ENCODE results near the gene STOX2.

STOX2 gene

DNA sequence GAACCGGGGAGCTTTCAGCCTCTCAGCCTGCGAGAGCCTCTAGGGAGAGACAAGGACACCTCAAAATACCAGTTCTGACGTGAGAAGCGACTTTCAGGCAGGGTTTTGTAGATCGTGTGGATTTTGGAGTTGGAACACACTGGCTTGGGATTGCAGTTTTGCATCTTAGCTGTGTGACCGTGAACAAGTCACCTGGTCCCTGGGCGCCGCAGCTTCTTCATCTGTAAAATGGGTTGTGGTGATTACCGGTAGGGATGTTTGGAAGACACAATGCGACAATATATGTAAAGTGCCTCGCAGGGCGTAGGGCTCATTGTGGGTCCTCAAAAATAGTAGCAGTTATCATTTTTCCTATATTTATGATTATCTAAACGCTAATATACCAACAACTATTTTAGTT is 43.7 kb upstream of the STOX2 start:
- POLR2A ChIA-PET: no interaction called here
- DNase-seq (ENCODE audit: extremely low spot score): no peak
- no peak for TF ChIP-seq FOXK2 (IDR thresholded peaks at IDR 0.05)
- TF ChIP-seq SP1 (IDR thresholded peaks at IDR 0.05): no peak
- TF ChIP-seq ARNT (IDR thresholded peaks at IDR 0.05): no peak
- CTCF ChIA-PET: no interaction called here

DNA sequence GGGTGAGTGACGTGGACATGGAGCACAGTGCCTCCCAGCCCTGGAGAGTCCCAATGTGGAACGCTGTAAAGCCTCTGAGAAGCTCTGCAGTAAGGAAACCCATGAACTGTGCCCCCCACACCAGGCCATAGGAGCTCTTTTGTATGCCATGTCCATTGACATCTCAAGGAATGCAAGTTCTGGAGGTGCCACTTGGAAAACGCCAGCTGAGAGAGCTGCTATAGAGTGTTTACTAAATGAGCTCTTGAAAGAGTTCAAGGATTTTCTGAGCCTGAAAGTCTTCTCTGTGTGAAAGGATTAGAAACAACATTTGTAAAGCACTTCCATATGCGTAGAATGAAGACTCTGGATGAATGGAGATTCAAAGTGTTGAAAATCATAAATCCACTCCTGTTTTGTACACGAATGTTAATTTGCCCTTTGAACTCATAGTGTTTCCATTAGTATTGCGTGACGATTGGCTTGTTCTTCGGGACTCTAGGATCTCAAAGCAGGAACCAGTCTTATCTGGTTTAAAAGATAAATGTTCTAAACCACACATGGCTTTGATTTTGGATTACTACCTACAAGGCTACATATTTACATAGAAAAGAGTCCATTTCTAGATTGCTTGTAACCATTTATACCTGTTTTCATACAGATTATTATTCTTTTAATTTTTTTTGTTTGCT is 41.8 kb upstream of the STOX2 start:
- TF ChIP-seq HDGF (IDR thresholded peaks at IDR 0.05; ENCODE audit: borderline replicate concordance) (no peak), SP1 (IDR thresholded peaks at IDR 0.05) (no peak)
- DNase-seq (ENCODE audit: extremely low spot score): no peak
- POLR2A ChIA-PET: no interaction called here
- CTCF ChIA-PET: interaction anchor here (0.6 kb wide), 1 partner anchor 302 kb away, joined by 3 read pairs; no protein-coding TSS in a partner anchor

DNA sequence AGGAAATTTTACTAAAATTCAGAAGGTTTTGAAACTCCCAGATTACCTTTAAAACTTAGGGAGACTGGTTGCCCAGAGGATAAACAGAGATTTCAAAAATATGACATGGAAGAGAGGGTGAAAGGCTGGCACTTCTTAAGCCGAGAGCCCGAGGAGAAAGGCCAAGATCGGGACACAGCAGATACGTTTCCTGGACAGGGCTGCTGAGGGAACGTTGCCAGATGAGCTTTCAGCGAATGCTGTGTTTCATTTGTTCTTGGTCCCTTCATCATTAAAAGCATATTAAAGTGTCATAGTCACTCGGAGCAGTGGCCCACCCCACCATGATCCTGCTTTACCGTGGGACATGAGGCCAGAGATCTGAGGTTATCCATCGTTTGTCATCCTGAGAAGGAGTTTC is 37.9 kb upstream of the STOX2 start:
- no peak for DNase-seq (ENCODE audit: extremely low spot score)
- POLR2A ChIA-PET: no interaction called here
- no peak for TF ChIP-seq ARNT (IDR thresholded peaks at IDR 0.05)
- no peak for TF ChIP-seq ZNF384 (IDR thresholded peaks at IDR 0.05)
- TF ChIP-seq FOXM1 (IDR thresholded peaks at IDR 0.05; ENCODE audit: borderline replicate concordance): no peak
- no peak for TF ChIP-seq L3MBTL2 (conservative IDR thresholded peaks at IDR 0.05)
- TF ChIP-seq, protein P1, sequence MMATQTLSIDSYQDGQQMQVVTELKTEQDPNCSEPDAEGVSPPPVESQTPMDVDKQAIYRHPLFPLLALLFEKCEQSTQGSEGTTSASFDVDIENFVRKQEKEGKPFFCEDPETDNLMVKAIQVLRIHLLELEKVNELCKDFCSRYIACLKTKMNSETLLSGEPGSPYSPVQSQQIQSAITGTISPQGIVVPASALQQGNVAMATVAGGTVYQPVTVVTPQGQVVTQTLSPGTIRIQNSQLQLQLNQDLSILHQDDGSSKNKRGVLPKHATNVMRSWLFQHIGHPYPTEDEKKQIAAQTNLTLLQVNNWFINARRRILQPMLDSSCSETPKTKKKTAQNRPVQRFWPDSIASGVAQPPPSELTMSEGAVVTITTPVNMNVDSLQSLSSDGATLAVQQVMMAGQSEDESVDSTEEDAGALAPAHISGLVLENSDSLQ (IDR thresholded peaks at IDR 0.05): no peak
- TF ChIP-seq CTBP1 (IDR thresholded peaks at IDR 0.05; ENCODE audit: borderline replicate concordance): no peak
- no peak for TF ChIP-seq SUZ12 (IDR thresholded peaks at IDR 0.05)
- no peak for TF ChIP-seq SP1 (IDR thresholded peaks at IDR 0.05)
- no peak for TF ChIP-seq LEF1 (IDR thresholded peaks at IDR 0.05; ENCODE audit: borderline replicate concordance)
- CTCF ChIA-PET: no interaction called here

DNA sequence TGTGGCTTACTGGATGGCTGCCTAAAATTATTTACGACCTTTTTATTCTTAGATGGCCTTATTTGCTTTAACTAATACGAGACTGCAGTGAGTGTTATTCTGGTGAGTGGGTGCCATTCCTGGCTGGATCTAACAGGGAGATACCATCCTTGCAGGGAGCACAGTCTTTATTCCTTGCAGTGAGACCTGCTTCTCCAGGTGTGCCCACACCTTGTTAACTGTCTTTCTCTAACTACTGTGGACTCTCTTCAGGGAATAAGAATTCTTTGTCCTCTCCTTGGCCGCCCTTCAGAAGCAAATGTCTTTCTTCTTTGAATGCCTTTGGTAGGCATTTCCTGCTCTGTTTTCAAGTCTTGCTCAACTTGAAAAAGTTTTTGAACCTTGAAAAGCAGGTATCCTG is 34.1 kb upstream of the STOX2 start:
- ChIA-PET POLR2A (no interaction called here), CTCF (no interaction called here)
- TF ChIP-seq NFRKB (IDR thresholded peaks at IDR 0.05): no peak
- no peak for TF ChIP-seq LEF1 (IDR thresholded peaks at IDR 0.05; ENCODE audit: borderline replicate concordance)
- no peak for TF ChIP-seq CTBP1 (IDR thresholded peaks at IDR 0.05; ENCODE audit: borderline replicate concordance)
- no peak for TF ChIP-seq ELF4 (IDR thresholded peaks at IDR 0.05)
- no peak for TF ChIP-seq FOXA1 (IDR thresholded peaks at IDR 0.05)
- no peak for TF ChIP-seq HDGF (IDR thresholded peaks at IDR 0.05; ENCODE audit: borderline replicate concordance)
- no peak for DNase-seq (ENCODE audit: extremely low spot score)

DNA sequence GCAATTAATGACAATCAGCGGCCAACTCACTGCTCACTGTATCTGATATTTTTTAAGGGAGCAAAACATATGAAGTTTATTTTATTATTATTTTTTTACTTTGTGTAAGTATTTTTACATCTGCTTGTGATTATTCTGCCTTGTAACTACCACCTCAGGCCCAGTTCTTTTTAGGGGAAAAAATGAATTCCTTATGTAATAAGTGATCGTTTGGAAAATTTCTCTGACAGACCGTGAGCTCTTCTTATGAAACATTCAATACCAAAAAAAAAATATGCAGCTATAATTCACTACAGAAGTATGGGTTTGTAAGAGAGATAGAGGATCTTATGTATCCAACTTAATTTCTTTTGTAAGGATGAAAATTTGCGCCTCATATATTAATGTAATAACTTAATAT is 33.5 kb upstream of the STOX2 start:
- no peak for TF ChIP-seq FOXK2 (IDR thresholded peaks at IDR 0.05)
- TF ChIP-seq ELF4 (IDR thresholded peaks at IDR 0.05): no peak
- no peak for TF ChIP-seq NFRKB (IDR thresholded peaks at IDR 0.05)
- POLR2A ChIA-PET: no interaction called here
- CTCF ChIA-PET: no interaction called here
- no peak for DNase-seq (ENCODE audit: extremely low spot score)

DNA sequence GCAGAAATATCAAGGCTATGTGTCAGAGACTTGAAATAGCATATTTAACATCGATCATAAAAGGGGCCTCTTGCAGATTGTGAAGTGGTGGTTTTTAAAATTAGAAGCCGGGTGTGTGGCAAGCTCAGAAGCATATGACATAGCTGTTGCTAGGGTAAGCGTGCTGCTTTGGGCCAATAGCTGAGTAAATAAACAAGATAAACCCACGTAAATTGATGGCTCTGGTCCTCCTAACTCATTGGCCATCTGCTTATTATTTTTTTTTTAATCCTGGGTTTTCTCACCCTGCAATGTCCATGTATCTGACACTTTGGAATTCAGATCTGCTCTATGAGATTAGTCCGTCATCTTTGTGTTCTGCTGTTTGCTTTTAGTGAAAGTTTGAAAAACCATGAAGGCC is 32.6 kb upstream of the STOX2 start:
- ChIA-PET POLR2A (no interaction called here), CTCF (interaction anchor here (0.6 to 0.7 kb wide), 2 partner anchors 45 to 465 kb away, joined by 3 read pairs; no protein-coding TSS in a partner anchor)
- no peak for DNase-seq (ENCODE audit: extremely low spot score)
- TF ChIP-seq ARNT (IDR thresholded peaks at IDR 0.05) (no peak), SUZ12 (IDR thresholded peaks at IDR 0.05) (no peak), FOXK2 (IDR thresholded peaks at IDR 0.05) (no peak), L3MBTL2 (conservative IDR thresholded peaks at IDR 0.05) (no peak), BHLHE40 (IDR thresholded peaks at IDR 0.05; ENCODE audit: borderline replicate concordance) (no peak), CTBP1 (IDR thresholded peaks at IDR 0.05; ENCODE audit: borderline replicate concordance) (no peak), TARDBP (IDR thresholded peaks at IDR 0.05) (no peak), FOXA1 (IDR thresholded peaks at IDR 0.05) (no peak), NFRKB (IDR thresholded peaks at IDR 0.05) (no peak), FOXM1 (IDR thresholded peaks at IDR 0.05; ENCODE audit: borderline replicate concordance) (no peak), LEF1 (IDR thresholded peaks at IDR 0.05; ENCODE audit: borderline replicate concordance) (no peak), ZNF384 (IDR thresholded peaks at IDR 0.05) (no peak), HDGF (IDR thresholded peaks at IDR 0.05; ENCODE audit: borderline replicate concordance) (no peak), ELF4 (IDR thresholded peaks at IDR 0.05) (no peak), SP1 (IDR thresholded peaks at IDR 0.05) (no peak)
- TF ChIP-seq, protein P1 (IDR thresholded peaks at IDR 0.05): no peak

DNA sequence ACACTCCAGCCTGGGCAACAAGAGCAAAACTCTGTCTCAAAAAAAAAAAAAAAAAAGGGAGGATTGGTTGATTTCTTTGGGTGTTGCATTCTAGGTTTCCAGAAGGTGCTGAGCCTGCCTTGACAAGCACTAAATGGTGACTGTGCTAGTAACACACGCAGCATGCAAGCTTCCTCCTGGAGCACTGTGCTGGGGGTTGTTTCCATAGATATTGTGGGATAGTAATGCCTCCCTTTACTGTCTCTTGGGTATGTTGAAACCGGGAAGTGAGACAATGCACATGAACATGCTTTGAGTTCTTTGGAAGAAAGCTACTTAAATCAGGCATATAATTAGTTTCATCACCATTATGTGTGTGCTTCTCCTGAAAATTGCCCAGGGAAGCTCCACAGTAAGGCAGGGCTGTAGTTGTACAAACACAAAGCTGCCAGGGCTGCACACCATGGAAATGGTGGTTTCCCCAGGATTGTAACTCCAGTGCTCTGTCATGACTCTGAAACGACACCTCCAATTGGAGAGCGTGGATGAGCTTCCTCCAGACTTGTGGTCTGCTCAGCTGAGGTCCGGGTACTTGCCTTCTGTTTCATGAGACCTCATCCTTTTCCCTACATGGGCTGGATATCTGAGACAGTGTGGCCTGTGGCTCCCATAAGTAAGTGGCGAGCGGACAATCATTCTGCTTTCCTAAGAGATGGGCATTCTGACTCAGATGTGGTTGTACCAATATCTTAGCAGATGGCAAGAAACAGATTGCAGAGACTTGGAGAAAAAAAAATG is 31.5 kb upstream of the STOX2 start:
- ChIA-PET POLR2A (no interaction called here), CTCF (interaction anchor here (0.6 to 1.0 kb wide), 2 partner anchors 11 to 294 kb away, joined by 3 to 4 read pairs; no protein-coding TSS in a partner anchor)
- DNase-seq (ENCODE audit: extremely low spot score): no peak
- TF ChIP-seq CTBP1 (IDR thresholded peaks at IDR 0.05; ENCODE audit: borderline replicate concordance) (no peak), TARDBP (IDR thresholded peaks at IDR 0.05) (no peak), HDGF (IDR thresholded peaks at IDR 0.05; ENCODE audit: borderline replicate concordance) (no peak), SP1 (IDR thresholded peaks at IDR 0.05) (no peak), ELF4 (IDR thresholded peaks at IDR 0.05) (no peak), ZNF384 (IDR thresholded peaks at IDR 0.05) (no peak)

Data from HEK293T (cell line).